Astrocyte (in vitro differentiated cells and primary cell): ENCODE data around the gene KLHDC8A.

Source experiments
- CTCF ChIP-seq: IDR thresholded peaks from 2 replicates; pipeline ENCODE4 v1.5.1; 2011; ENCODE audit warnings: low read depth, mild to moderate bottlenecking, inconsistent platforms, low read length, moderate library complexity; ENCODE audit not compliant: insufficient read depth
- EZH2 ChIP-seq: IDR thresholded peaks from 2 replicates; pipeline ENCODE4 v1.6.1; 2012; ENCODE audit warnings: mild to moderate bottlenecking, low read length, inconsistent platforms; ENCODE audit not compliant: insufficient read depth

DNA sequence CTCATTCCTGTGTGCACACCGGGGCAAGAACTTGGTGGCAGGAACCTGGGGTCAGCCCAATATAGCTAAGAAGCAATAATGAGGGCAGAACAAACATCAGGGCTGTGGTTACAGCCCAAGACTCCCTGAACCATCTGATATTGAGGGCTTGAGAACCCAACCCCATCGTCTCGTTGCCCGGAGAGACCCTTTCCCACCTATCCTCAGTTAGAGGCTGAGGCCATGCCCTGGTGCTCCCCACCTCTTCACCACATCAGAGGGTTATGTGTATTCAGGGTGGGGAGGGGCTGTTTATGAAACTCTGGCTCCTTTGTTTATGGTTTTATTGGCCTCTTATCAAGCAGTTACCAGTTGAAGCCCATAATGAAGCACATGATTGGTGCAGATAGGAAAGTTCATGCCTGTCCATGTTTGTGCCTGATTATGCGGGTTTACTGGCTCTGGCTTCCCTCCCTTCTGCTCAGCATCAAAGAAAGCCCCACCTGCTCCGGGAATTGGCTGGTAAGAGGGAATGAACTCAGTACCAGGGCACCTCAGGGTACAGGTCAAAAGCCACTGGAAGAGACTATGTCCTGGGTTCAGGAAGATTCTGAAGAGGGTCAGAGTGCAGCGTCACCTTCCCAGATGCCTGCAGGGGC is 49.7 kb downstream of the KLHDC8A start:
- TF ChIP-seq CTCF (no peak), EZH2 (no peak)
